GM21381 (cell line): ENCODE results near the gene MOG.

Experiments used
- ATAC-seq: cut with Tn5 transposase; IDR thresholded peaks from one replicate; pipeline ENCODE4 v1.9.1; 2021; ENCODE audit warnings: mild to moderate bottlenecking, moderate library complexity; ENCODE audit not compliant: unreplicated experiment

Gene MOG

GRCh38 chr6:29674008-29674407 is 17.1 kb downstream of the MOG start:
- no peak for ATAC-seq

- ATAC-seq, result no peak
These were observed 18.7 kb downstream of the MOG start for GRCh38 chr6:29675561-29675960.

GRCh38 chr6:29676981-29677601 is 20.2 kb downstream of the MOG start:
- no peak for ATAC-seq

DNA sequence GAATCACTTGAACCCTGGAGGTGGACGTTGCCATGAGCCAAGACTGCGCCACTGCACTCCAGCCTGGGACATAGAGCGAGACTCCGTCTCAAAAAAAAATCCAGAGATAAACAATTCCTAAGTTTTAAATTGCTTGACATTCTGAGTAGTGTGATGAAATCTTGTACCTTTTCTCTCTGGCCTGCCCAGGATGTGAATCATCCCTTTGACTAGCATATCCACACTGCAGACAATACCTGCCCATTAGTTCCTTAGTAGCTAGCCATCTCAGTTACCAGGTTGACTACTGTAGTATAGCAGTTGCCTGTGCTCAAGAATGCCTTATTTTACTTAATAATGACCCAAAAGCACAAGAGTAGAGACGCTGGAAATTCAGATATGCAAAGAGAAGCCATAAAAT is 21.2 kb downstream of the MOG start:
- no peak for ATAC-seq

DNA sequence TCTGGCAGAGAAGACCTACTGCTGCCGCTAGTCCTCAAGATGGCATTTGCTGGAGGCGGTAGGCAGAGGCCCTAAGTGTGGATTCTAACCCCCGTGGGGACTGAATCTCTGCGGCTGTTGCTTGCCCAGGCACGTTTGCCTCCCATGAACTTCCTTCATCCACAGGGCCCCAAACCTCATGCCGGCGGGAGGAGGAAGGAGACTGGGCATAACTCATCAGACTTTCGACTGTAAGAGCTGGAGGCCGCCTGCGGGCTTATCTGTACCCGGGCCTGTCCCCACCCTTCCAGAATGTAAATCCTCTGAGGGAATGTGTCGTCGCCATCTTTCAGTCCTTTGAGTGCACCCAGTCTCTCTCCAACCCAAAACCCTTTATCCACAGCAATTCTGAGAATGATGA is 23.1 kb downstream of the MOG start:
- ATAC-seq, result no peak

DNA sequence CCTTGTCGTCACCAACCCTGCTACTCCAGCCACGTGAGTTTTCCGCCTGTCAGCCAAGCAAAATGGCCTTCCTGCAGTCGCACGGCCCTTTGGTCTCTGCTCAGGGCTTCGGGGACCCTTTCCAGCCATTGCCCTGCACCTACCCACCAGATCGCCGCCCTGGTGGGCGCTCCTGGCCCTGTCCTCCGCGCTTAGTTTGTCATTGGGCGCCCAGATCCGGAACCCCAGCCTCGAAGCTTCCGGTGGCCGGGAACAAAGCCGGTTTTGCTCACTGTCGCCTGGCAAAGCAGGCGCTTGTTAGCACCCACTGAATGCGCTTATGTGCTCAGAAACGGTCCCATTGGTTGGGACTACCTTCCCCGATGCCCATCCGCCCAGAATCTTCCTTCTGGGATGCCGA is 23.5 kb downstream of the MOG start:
- ATAC-seq, result no peak

- no peak for ATAC-seq
These were observed 24.0 kb downstream of the MOG start, which contains the start of gene ZFP57 for GRCh38 chr6:29680904-29681303. ZFP57 (minus strand) TSS chr6:29681152; CDS start chr6:29677003, 4,149 bp downstream.

GRCh38 chr6:29681811-29682210 is 24.9 kb downstream of the MOG start:
- no peak for ATAC-seq

DNA sequence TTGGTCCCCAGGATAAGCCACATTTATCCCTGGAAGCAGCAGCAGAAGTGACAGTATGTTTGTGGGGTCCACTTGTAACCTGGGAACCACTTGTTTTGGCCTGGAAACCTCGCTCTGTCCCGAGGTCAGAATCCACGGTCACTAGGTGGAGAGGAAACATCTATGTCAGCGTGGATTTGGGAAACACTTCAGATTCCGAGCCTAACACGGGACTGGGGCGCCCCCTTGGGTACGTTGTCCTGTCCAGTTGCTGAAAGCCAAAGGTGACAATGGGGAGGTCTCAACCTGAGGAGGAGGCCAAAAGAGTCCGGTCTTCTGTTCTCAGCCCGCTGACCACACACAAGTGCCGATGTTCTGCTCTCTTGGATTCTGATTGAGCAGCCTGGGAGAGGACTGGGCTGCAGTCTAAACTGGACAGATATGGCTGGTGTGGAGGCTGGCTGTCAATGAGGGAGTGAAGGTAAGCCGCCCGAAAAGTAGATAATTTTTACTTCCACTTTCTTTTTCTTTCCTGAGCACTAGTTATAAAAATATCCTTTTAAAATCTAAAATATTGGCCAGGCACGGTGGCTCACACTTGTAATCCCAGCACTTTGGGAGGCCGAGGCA is 28.9 kb downstream of the MOG start:
- no peak for ATAC-seq

DNA sequence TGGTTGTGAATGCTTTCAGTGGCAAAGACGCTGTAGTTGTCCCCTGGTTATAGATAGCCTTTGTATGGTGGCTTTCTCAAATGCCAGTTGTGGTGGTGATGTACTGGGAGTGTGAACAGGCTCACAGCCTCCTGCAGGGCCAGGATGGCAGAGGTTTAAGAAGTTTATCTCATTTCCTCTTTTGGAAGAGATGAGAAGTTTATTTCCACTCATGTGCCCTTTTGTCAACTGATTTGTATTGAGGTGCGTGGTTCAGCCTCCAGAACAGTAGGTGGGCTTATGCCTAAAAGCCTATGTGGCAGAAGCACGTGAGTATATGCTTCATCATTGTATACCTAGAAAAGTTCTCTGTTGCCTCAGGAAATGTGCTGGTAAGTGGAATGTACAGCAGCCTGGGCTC is 37.7 kb downstream of the MOG start:
- ATAC-seq, result no peak

DNA sequence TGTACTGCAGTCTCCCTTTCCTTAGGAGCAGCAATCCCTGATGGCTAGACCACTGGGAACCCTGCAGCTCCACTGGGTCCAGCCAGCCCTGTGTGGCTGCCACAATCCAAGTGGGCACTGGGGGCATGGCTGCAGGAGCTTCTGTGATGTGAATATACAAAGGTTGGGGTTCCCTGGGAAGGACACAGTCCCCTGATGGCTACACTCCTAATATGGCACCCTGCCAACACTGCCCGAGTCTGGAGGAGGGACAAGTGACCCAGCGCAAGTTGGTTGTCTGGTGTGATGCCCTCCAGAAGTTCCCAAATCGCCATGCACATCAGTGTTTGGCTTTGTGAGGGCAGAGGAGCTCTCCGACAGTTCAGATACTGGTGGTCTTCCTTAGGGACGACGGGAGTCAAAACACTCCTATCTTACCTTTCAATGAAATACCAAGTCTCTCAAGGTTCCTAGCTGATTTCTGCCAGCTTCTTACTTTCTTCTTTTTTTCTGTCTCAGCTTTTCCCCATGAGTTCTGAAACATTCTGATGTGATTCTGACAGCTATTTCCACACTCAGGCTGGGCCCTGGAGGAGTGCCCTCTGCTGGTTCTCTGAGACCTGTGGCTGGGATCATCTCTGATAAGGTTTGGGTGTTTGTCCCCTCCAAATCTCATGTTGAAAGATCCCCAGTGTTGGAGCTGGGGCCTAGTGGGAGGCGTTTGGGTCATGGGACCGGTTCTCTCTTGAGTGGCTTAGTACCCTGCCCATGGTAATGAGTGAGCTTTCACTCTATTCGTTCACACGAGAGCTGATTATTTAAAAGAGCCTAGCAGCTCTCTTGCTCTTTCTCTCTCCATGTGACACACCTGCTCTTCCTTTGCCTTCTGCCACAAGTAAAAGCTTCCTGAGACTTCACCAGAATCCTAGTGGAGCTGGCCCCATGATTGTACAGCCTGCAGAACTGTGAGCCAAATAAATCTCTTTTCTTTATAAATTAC is 39.5 kb downstream of the MOG start:
- no peak for ATAC-seq

GRCh38 chr6:29702519-29703103 is 45.7 kb downstream of the MOG start:
- no peak for ATAC-seq

DNA sequence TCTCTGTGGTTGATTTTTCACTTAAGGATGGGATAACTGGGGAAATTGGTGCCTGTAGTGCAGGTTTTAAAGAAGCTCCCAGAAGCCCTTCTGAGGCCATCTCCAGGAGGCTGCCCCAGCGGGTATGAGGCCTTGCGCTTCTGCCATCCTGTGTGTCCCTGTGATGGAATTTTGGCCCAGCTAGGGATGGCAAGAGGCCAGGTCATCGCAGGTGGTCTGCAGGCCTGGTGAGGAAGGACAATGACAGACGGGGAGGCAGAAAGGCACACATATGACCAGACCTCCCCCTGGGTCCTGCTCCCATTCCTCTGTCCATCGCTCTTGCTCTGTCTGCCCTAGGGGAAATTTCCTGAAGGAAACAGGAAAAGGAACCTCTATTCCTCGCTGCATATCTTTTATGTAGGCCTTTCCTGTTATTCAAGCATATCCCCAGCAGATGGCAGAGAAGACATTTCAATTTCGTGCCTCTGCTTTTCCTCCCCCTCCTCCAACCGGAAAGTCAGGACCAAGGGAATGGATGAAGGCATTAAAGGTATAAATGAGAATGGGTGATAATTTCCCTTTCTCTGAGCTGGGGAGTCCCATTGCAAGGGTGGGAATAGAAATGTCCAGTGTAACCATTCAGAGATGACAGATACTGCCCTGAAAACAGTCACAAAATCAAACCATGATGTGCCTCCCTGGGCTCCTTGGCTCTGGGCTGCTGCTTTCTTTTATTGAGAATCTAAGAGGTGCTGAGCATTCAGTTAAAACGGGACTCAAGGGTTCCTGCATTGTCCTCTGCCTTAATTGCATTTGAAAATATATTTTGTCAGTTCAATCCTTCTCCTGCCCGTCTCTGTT is 48.7 kb downstream of the MOG start:
- no peak for ATAC-seq

GRCh38 chr6:29708432-29709179 is 51.7 kb downstream of the MOG start:
- ATAC-seq, result no peak

GRCh38 chr6:29709188-29709587 is 52.3 kb downstream of the MOG start:
- no peak for ATAC-seq

DNA sequence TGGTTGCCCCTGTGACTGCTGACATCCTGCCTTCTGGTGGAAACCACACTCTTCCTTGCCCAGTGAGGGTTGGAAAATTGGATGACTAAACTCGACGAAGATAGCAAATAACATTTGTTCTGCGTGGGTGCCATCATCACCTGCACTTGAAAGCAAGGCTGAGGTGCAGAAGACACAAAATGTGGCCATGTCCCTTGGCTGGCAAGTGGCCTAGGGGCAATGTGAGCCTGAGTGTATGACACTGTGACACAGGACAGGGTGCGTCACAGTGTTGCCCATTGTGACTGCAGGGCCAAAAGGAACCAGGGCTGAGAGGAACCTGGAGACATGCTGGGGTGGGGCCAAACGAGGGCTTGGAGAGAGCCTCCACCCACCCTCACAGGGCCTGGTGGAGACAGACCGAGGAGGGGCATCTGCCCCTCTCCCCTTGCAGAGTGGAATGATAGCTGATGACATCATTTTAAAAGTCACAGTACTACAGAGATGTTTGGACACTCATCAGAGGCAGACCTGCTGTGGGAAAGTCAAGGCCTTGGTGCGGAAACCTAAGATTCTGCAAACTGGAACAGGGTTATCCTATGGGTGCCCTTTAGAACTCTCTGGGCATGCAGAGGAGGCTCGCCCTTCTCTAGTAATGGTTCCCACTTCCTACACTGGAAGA is 53.5 kb downstream of the MOG start:
- no peak for ATAC-seq

DNA sequence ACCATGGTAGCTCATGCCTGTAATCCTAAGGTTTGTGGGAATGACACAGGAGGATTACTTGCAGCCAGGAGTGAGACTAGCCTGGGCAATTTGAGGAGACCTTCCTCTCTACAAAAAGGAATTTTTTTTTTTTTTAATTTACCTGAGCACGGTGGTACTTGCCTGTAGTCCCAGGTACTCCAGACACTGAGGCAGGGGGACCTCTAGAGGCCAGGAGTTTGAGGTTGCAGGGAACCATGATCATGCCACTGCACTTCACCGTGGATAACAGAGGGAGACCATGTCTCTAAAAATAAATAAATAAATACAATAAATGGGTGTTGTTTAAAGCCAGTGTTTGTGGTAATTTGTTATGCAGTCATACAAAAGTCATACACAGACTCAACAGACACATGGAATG is 64.0 kb downstream of the MOG start:
- no peak for ATAC-seq
